ENCODE measurements around the gene IL19.
"Not testable (repeated sequence)": the region's sequence is repeated elsewhere in the genome, so short reads cannot be mapped to it uniquely, and the experiment has no call there.

IL19 gene

DNA sequence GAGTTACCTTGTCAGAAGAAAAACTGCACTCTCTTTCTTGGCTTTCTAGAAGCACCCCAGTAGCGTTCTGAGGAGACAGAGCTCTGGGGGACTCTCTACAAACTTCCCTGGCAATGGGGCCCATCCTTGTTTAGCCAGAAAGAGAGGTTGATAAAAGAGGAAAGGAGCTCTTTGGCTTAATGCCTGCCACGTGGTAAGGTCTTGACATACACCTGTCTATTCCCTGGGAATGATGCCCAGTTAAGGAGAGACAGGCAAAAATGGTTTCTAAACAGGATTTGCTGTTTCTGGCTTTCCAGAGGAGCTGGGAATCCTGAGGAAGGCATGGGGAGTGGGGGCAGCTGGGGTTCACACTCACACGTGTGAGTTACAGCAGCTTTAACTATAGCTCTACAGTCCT is 64.6 kb downstream of the IL19 start:
- DNase-seq = no peak

DNA sequence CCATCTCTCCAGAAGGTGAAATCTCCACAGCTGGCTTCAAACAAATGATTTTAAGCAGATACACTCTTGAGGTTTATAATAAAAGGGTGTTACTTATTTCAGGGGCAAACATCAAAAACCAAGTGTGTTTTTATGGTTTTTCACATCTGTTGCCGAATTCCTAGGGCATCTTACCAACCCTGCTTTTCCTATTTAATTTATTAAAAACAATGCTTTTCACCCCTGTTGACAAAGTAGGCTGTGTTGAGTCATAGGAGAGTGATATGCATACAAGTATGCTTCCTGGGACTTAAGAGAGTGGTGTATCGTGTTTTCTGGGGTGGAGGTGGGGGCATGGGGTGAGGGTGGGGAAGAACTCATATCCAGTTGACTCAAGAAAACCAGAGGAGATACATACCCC is 65.5 kb downstream of the IL19 start:
- no peak for DNase-seq

DNA sequence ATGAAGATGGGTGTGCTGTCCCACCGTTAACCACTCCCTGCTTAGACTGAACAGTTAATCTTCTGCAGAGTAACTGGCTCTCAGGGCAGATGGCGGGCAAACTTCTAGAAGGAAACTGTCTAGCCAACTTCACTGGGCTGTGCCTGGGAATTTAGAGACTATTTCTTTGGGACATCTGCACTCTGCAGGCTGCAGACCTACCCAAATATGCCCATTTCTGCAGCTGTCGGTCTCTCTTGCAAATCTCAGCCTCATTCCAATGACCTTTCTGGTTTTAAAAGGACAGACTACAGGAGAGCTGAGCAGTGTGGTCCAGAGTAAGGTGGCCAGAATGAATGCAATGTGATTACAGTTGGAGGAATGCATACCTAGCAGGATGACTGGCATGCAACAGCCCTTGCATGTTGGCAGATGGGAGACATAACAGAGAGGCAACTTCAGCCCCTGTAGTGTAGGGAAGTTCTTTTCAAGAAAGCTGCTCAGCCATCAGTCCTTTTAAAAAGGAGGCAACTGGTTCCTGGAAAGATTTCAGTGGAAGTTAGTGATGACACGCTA is 68.5 kb downstream of the IL19 start:
- DNase-seq = no peak

DNA sequence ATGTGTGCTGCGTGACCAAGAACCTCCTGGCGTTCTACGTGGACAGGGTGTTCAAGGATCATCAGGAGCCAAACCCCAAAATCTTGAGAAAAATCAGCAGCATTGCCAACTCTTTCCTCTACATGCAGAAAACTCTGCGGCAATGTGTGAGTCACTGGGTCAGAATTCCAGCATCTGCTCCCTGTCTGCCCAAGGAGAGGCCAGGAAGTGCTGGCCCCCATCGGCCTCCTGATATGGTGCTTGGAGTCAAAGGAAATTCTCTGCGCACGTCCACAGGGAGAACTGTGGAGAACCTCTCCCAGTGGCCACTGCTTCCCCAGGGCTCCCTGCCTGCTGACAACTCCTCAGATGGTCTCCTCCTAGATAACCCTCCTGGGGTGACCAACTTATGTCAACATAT is 69.3 kb downstream of the IL19 start:
- DNase-seq = no peak

DNA sequence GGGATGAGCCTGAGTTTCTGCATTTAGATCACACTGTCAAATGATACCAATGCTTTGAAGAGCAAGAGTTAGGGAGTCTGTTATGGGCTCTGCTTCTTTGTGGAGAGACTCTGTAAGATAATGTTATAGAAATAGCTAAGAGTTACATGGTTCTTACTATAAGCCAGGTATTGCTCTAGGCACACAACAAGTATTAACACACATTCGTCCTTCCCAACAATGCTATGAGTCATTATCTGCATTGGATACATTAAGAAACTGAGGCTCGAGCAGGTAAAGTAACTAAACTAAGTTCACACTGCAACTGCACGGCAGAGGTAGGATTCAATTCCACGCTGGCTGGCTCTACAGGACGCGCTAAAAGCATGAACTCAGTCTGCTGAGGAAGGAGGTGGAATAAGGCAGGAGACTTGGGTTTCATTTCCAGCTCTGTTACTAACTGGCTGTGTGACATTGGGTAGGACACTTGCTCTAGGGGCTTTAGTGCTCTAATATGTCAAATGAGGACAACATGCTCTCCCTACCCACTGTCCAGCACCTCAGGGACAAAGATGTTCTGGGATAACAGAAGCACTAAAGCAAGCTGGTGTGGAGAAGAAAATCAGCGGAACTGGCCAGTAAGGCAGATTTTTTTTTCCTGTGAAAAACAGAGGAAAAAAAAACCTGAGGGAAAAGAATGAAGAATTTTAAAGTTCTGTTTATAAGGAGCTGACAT is 71.2 kb downstream of the IL19 start:
- DNase-seq = no peak

DNA sequence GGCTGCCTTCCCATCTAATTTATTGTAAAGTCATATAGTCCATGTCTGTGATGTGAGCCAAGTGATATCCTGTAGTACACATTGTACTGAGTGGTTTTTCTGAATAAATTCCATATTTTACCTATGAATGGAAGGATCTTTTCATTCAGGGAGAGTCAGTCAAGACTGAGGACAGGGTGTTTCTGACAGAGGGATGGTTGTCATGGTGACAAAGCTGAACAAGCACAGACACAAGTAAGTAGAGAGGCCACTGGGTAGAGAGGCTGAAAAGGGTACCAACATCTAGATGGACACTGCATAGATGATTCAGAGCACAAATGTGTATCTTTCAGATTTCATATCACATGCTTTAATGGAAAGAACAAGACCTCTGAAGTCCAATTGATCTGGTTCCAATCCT is 72.3 kb downstream of the IL19 start:
- DNase-seq = no peak

DNA sequence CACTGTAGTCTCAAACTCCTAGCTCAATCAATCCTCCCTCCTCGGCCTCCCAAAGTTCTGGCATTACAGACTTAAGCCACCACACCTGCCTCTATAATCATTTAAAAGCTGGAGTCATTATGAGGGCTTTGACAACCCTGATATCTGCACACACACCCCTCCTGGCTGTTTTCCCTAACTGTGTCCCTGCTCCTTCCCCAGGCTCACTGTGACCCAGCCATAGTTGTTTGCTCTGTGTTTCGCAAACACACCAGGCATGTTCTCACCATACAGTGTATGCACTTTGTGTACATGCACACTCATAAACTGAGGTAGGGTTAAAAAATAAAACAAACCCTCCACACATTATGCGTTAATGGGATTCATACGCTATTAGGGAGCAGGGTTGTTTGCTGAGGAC is 73.1 kb downstream of the IL19 start:
- no peak for DNase-seq

DNA sequence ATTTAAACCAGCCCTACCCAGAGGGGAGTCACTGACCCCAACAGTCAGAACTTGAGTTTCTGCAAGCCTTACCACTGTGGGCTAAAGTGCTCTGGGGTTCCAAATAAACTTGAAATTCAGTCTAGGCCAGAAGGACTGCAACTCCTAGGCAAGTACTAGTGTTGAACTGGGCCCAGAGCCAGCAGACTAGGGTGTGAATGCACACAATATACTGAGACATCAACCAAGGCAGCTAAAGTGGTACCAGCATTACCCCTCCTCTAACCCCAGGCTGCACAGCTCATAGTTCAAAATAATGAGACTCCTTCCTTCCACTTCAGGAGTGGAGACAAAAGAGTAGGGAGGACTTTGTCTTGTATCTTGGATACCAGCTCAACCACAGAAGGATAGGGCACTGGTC is 75.9 kb downstream of the IL19 start:
- no peak for DNase-seq

DNA sequence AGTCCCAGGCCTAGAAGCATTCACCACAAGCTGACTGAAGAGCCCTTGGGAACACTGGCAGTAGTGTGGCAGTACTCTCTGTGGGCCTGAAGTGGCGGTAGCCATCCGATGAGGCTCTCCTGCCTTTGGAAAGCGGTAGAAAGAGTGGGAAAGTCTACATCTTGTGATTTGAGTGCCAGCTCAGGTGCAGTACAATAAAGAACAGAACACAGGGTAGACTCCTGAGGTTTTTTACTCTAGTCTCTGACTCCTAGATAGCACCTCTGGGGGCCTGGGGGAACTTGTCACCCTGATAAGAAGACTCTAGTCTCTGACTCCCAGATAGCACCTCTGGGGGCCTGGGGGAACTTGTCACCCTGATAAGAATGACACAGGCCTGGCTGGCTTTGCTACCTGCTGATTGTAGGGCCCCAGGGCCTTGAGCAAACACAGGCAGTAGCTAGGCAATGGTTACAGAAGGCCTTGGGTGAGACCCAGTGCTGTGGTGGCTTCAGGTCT is 76.8 kb downstream of the IL19 start:
- no peak for DNase-seq

DNA sequence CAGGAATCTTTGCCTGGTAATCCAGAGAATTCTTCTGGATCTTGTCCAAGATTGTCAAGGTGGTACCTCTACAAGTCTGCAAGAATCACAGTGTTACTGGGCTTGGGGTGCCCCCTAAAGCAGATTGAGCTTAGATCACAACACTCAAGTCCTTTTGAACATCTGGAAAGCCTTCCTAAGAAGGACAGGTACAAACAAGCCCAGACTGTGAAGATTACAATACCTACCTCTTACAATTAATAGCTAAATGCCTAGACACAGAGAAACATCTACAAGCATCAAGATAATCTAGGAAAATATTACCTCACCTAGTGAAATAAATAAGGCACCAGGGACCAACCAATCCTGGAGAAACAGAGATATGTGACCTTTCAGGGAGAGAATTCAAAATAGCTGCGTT is 77.4 kb downstream of the IL19 start:
- no peak for DNase-seq

DNA sequence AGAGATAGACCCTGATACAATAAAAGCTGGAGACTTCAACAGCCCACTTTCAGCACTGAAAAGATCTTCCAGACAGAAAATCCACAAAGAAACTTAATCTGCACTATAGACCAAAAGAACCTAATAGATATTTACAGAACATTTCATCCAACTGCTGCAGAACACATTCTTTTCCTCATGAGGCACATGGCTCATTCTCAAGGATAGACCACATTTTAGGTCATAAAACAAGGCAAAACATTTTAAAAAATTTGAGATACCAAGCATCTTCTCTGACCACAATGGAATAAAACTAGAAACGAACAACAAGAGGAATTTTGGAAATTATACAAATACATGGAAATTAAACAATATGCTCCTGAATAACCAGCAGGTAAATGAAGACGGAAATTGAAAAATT is 79.8 kb downstream of the IL19 start:
- DNase-seq = no peak

DNA sequence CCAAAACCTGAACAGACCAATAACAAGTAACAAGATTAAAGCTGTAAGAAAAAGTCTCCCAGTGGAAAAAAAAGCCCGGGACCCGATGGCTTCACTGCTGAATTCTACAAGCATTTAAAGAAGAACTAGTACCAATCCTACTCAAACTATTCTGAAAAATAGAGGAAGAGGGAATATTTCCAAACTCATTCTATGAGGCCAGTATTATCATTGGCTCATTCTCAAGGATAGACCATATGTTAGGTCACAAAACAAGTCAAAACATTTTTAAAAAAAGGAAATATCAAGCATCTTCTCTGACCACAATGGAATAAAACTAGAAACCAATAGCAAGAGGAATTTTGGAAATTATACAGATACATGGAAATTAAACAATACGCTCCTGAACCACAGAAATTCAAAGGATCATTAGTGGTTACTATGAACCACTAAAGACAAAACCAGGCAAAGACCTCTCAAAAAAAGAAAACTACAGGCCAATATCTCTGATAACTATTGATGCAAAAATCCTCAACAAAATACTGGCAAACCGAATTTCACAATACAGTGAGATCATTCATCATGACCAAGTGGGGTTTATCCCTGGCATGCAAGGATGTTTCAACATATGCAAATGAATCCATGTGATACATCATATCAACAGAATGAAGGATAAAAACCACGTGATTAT is 80.9 kb downstream of the IL19 start:
- no peak for DNase-seq

DNA sequence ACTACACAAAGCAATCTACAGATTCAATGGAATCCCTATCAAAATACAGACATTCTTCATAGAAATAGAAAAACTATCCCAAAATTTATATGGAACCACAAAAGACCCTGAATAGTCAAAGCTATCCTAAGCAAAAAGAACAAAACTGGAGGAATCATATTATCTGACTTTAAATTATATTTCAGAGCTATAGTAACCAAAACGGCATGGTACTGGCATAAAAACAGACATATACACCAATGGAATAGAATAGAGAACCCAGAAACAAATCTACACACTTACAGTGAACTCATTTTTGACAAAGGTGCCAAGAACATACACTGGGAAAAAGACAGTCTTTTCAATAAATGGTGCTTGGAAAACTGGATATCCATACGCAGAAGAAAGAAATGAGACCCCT is 82.1 kb downstream of the IL19 start:
- DNase-seq = not testable (repeated sequence)

DNA sequence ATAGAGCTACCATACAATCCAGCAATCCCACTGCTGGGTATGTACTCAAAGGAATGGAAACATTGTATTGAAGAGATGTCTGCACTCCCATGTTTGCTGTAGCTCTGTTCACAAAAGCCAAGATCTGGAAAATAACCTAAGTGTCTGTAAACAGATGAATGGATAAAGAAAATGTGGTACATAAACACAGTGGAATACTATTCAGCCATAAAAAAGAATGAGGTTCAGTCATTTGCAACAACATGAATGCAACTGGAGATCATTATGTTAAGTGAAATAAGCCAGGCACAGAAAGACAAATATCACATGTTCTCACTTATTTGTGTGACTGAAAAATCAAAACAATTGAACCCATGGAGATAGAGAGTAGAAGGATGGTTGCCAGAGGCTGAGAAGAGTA is 83.1 kb downstream of the IL19 start:
- DNase-seq = not testable (repeated sequence)

DNA sequence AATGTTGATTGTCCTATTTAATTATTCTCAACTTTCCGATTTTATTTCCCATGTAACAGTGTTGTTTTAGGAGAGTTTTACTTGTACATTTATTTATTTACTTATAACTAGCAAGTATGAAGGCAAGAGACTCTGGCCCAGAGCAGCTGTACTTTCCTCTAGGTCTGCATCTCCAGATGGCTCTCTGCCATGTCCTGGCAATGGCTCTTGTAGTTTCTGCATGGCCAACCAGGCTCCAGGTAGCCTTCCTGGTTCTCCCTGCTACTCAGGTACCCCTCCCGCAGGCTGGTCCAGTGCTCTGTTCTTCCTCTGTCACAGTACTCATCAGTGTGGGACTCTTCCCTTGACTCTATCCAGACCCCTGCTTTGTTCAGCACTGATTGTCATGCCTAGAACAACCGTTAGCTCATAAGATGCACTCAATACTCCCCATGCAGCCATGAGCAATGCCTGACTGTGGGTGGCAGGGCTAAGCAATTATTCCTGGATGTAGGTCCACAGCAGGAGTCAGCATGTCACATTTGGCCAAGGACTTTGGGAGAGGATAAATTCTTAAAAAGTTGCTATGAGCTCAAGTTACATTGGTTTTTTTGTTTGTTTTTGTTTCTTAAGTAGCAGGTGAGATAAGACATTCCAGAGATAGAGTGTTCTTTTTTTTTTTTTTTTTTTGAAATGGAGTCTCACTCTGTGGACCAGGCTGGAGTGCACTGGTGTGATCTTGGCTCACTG is 84.0 kb downstream of the IL19 start:
- DNase-seq = no peak

DNA sequence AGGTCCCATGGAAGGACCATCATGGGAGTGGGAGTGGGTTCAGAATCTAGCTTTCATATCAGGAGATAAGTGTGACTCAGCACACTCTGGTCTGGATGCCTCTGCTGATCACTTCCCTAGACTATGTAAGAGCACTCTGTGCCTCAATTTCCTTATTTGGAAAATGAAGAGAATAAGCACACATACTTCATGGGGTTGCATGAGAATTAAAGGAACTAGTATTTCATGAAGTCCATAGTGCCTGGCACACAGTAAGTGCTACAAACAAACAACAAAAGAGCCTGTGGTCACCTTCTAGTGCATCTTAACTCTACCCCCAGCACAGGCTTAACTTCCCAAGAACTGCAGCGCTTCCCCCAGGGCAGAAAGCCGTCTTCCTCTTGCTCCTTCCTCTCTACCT is 85.3 kb downstream of the IL19 start:
- no peak for DNase-seq

DNA sequence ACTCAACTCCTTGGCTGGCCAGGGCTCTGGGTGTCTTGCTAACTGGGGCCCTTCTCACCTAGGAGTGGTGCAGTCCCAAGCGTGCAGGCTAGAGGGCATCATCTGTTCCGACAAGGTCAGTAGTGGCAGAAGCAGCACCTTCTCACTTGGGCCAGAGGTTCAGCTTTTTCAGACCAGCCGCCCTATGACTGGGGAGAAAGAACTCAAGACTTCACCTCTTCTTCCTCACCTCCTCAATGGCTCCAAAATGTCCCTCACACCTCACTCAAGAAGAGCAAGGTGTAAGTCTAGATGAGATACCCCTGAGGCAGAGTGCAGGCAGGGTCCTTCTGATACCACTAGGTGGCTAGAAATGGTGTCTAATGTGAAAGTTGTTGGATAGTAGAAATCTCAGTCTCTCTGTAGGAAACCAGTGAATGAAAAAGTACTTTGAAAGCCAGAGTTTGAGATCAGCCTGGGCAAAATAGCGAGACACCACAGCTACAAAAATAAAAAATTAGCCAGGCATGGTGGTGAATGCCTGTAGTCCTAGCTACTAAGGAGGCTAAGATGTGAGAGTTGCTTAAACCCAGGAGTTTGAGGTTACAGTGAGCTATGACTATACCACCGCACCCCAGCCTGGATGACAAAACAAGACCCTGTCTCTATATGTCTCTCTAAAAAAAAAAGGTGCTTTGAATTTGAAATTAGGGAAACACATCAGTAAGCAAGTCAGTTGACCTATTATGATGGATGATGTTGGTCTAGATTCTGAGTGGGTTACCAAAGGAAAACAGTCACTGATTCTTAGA is 86.3 kb downstream of the IL19 start:
- peak; percentile 40 for DNase-seq

DNA sequence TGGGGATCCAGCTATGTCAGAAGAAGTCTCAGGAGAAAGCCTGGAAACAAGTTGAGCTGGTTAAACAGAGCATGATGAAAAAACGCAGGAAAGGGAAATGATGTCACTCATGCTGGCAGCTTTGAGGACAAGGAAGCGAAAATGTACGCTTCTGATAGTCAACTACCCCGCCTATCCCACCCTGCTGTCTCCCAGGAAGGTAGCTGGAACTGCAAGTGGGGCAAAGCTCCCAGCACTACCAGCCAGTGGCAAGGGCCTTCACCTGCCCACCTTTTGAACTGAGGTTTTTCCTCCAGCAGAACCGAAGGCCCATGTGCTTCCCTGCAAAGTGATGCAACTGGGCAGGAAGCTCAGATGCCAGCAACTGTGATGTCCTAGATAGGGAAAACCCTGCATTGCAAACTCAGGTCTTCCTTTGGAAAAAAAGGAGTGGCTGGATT is 88.5 kb downstream of the IL19 start:
- no peak for DNase-seq

DNA sequence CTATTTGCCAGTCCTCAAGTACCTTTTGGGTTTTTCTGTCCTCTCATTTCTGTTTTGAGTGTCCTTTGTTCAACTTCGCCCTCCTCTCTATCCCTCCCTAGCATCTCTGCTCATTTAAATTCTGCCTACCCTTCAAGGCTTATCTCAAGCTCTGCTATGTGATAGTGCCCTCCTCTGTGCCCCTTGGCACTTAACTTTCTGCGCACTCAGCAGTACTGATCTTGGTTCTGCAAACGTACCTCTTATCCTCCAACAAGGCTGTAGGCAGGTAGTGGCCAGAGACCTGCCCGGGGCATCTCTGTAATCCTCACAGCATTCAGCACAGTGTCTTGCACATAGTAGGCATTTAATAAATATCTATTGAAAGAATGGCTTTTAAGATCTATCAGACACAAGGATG is 89.6 kb downstream of the IL19 start:
- DNase-seq = no peak

DNA sequence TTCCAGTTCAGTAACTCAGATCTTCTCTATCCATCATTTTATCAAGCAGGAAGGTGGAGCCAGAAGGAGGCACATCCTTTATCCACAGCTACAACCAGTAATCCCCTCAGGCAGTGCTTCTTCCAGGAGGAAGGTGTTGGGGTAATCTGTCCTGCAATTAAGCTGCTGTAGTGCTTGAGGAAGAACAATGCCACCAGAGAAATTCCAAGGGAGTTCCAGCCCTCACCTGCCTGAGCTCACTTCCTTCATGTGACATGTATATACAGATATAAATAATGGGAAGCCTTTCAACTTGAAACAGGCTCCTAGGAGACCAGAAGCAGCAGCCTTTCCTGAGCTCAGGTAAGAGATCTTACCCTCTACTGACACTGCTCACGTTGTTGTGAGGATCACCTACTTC is 92.7 kb downstream of the IL19 start:
- DNase-seq = no peak

DNA sequence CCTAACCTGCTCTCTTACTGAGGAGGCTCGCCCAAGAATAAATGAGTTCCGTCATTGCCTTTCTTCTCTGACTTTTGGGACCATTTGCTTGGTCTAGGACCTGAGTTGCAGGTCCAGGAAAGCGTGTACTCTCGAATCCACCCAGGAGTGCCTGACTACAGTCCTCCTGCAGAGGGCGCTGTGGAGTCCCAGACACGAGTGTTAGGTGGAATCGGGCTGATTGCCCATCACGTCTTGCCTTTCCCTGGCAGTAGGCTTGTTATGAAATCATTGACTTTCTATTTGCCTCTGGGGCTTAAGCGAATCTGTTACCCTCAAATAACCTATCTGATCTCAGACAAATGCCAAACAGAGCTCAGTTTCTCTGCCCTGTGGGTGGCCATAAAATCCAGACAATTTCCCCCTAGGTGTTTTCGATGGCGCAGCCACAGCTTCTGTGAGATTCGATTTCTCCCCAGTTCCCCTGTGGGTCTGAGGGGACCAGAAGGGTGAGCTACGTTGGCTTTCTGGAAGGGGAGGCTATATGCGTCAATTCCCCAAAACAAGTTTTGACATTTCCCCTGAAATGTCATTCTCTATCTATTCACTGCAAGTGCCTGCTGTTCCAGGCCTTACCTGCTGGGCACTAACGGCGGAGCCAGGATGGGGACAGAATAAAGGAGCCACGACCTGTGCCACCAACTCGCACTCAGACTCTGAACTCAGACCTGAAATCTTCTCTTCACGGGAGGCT is 94.5 kb downstream of the IL19 start, which contains the start of gene IL20:
Gene IL20 (plus strand): TSS at position 685 of the 733 bp plus-strand sequence. CDS start 230 bp downstream, outside the sequence.
- DNase-seq = peak; percentile 88

DNA sequence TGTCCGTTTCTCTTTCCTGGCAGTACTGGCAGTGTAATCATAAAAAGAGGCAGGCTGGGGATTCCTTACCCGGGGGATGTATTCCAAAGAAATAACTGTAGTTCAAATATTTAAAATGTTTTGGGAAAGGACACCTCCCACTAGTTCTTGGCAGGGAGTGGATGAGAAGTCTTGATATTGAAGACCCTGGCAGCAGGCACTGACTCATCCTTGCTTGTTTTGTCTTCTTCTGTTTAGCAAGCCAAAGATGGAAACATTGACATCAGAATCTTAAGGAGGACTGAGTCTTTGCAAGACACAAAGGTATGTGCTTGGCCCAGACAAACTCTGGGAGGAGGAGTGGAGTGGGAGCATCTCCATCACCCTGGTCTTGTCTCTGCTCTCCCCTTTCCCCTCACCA is 95.5 kb downstream of the IL19 start:
- DNase-seq = no peak
